T-cell (primary cell): ENCODE data around the gene SUN2. TPM values are rescaled to one million over a fixed set of nuclear protein-coding genes. Genes with fewer than 3 reads are reported as not detected.

Source experiments
- ATAC-seq, 4 experiments: fragments of 200-7000 bp in 3 of 4; fragments of 150-1000 bp in 1 of 4; cut with Tn5 transposase; replicated peaks in 1 of 4; 1 replicate in 3 of 4; 2 replicates in 1 of 4; pipeline ENCODE4 v1.10.0; 2021; ENCODE audit warnings: moderate library complexity in 3 of 4, mild to moderate bottlenecking in 2 of 4, moderate number of reproducible peaks in 1 of 4
- CTCF ChIA-PET, 2 donors: fragments of 300-600 bp; sonication (Branson Sonifier 250); formaldehyde crosslinking; loops; one replicate each; lab custom pipeline; 2022; ENCODE audit warnings: antibody characterized with exemption in 2 of 2; lab: Charles Lee
- POLR2A ChIA-PET, 2 donors: fragments of 300-600 bp; sonication (Branson Sonifier 250); formaldehyde crosslinking; loops; one replicate each; lab custom pipeline; 2022; ENCODE audit warnings: antibody characterized with exemption in 2 of 2; lab: Charles Lee
- DNase-seq, 35 experiments: peaks; one replicate each; pipeline versions ENCODE4 v3.0.0 to v3.0.0-alpha.2; 2013 to 2023
- H3K27ac ChIP-seq: one replicate; pipeline ENCODE4 v1.5.1; 2013; ENCODE audit warnings: low read length
- H3K27me3 ChIP-seq, 2 experiments: replicated peaks in 1 of 2; 1 replicate in 1 of 2; 2 replicates in 1 of 2; pipeline versions ENCODE4 v1.6.1 to v1.7.0; 2013; ENCODE audit warnings: low read length in 1 of 2, mixed read lengths in 1 of 2; ENCODE audit not compliant: control insufficient read depth in 2 of 2, insufficient read depth in 2 of 2; ENCODE audit errors: extremely low read depth in 1 of 2
- H3K36me3 ChIP-seq, 2 donors: 1 replicate in 1 of 2; 2 replicates in 1 of 2; pipeline versions ENCODE4 v1.6.1 to v1.7.0; 2013; ENCODE audit warnings: low read length in 1 of 2; ENCODE audit not compliant: control insufficient read depth in 2 of 2, insufficient read depth in 1 of 2; ENCODE audit errors: extremely low read depth in 1 of 2
- H3K4me1 ChIP-seq, 2 experiments: 1 replicate in 1 of 2; 2 replicates in 1 of 2; pipeline versions ENCODE4 v1.6.1 to v1.7.0; 2013; ENCODE audit warnings: low read length in 2 of 2, mixed read lengths in 1 of 2; ENCODE audit not compliant: insufficient read depth in 2 of 2, control insufficient read depth in 1 of 2; ENCODE audit errors: extremely low read depth in 1 of 2
- H3K4me3 ChIP-seq, 2 donors: 1 replicate in 1 of 2; 2 replicates in 1 of 2; pipeline versions ENCODE4 v1.5.1 to v1.7.0; 2013; ENCODE audit warnings: mild to moderate bottlenecking in 2 of 2, low read length in 1 of 2, moderate library complexity in 1 of 2; ENCODE audit not compliant: control insufficient read depth in 1 of 2; ENCODE audit errors: extremely low read depth in 1 of 2
- H3K9me3 ChIP-seq: 2 replicates; pipeline ENCODE4 v1.7.0; 2013
- H3K27ac Mint-ChIP-seq, 2 donors: one replicate each; pipeline ENCODE4 v1.8.0; 2020 to 2021; ENCODE audit warnings: mild to moderate bottlenecking in 2 of 2, mixed read lengths in 2 of 2
- H3K27me3 Mint-ChIP-seq, 2 donors: one replicate each; pipeline ENCODE4 v1.8.0; 2021 to 2022; ENCODE audit warnings: mixed read lengths in 2 of 2
- H3K36me3 Mint-ChIP-seq: one replicate; pipeline ENCODE4 v1.8.0; 2021; ENCODE audit warnings: mixed read lengths
- H3K4me1 Mint-ChIP-seq, 3 donors: one replicate each; pipeline ENCODE4 v1.8.0; 2020 to 2022; ENCODE audit warnings: mixed read lengths in 3 of 3, mild to moderate bottlenecking in 1 of 3
- H3K4me3 Mint-ChIP-seq, 3 donors: one replicate each; pipeline ENCODE4 v1.8.0; 2020 to 2022; ENCODE audit warnings: mild to moderate bottlenecking in 3 of 3, mixed read lengths in 3 of 3, moderate library complexity in 3 of 3
- H3K9me3 Mint-ChIP-seq, 3 donors: one replicate each; pipeline ENCODE4 v1.8.0; 2020 to 2022; ENCODE audit warnings: mixed read lengths in 3 of 3
- WGBS: methylation state at CpG from one replicate; pipeline ENCODE4 v1.1.5; 2013; ENCODE audit warnings: missing lambda C conversion rate; ENCODE audit not compliant: insufficient coverage; 5-methylcytosine and 5-hydroxymethylcytosine counted together
- total RNA-seq, 35 experiments: library from RNA in 6 of 35; stranded (reverse) in 6 of 35; fragments of 120-200 nt in 1 of 35; gene quantifications; one replicate each; pipeline versions ENCODE4 v1.2.1 to v1.2.4 and lab custom pipeline; 2013 to 2026

Gene SUN2
- total RNA-seq, 5 donors from 2014 or later (not counting 1 experiment from before 2014, with no cell fraction given): 526 to 1,075 (median 979) TPM

DNA sequence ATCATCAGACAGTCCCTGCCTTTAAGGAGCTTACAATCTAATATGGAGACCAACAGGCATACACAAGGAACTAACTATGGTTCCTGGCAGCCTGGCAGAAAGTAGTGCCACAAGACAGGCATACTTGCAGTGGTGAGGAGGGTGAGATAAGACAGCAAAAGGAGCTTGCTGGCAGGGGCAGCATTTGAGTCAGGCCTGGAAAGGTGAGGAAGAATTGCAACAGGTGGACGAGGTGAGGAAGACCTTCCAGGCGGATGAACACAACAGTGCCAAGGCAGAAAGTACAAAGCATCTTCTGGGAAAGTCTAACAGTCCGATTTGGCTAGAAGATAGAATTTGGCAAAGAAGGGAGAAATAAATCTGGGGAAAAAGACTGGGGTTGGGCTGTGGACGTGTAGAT lies 33.8 kb upstream of the SUN2 start:
- CTCF ChIA-PET: no interaction called here

DNA sequence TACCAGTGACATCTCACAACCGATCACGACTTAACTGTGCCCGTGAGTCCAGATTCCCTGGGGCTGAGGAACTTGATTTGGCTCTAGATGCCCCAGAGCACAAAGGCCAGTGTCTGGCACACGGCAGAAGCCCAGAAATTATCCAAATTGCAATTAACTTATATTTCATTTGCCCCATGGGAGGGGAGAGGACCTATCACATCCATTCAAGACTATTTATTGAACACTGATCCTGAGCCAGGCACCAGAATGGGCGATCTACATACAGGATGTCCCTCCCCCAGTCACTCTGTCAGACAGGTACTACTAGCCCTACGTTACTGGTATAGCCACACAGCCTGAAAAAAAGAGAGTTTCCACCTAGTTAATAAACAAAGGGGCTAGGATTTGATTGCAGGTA lies 33.0 kb upstream of the SUN2 start:
- no peak overlapping the region for H3K27ac Mint-ChIP-seq
- Histone ChIP-seq H3K4me3 (no peak overlapping the region), H3K27me3 (no peaks in the 10 kb centered on the region), H3K36me3 (peaks cover 4 to 13% of the 10 kb centered on the region in 2 donors), H3K4me1 (peaks cover 6 to 9% of the 10 kb centered on the region in 2 experiments), H3K9me3 (no peaks in the 10 kb centered on the region), H3K27ac (no peak overlapping the region)
- H3K4me1 Mint-ChIP-seq: peaks cover 7 to 14% (median 9%) of the 10 kb centered on the region in 3 donors
- ChIA-PET CTCF (no interaction called here), POLR2A (no interaction called here)
- peaks cover 3% of the 10 kb centered on the region for H3K36me3 Mint-ChIP-seq
- no peak overlapping the region for H3K4me3 Mint-ChIP-seq
- H3K27me3 Mint-ChIP-seq: no peaks in the 10 kb centered on the region
- 100% methylated on average over 1 of the region's 6 CpGs for WGBS
- H3K9me3 Mint-ChIP-seq: no peaks in the 10 kb centered on the region
- DNase-seq: no peak
- no peak for ATAC-seq

More for the DNA sequence above, 33.8 kb upstream of the SUN2 start:
- POLR2A ChIA-PET: no interaction called here
- Mint-ChIP-seq H3K9me3 (no peaks in the 10 kb centered on the region), H3K4me1 (peaks cover 8 to 19% (median 14%) of the 10 kb centered on the region in 3 donors), H3K4me3 (no peak overlapping the region), H3K27ac (no peak overlapping the region), H3K36me3 (peaks cover 3% of the 10 kb centered on the region), H3K27me3 (no peaks in the 10 kb centered on the region)
- H3K9me3 ChIP-seq: no peaks in the 10 kb centered on the region
- no peaks in the 10 kb centered on the region for H3K27me3 ChIP-seq
- ATAC-seq (no peak), DNase-seq (no peak)
- H3K36me3 ChIP-seq: peaks cover 4 to 13% of the 10 kb centered on the region in 2 donors
- peaks cover 6 to 14% of the 10 kb centered on the region in 2 experiments for H3K4me1 ChIP-seq
- 86% methylated on average over 4 of the region's 4 CpGs for WGBS
- no peak overlapping the region for H3K27ac ChIP-seq
- H3K4me3 ChIP-seq: no peak overlapping the region

DNA sequence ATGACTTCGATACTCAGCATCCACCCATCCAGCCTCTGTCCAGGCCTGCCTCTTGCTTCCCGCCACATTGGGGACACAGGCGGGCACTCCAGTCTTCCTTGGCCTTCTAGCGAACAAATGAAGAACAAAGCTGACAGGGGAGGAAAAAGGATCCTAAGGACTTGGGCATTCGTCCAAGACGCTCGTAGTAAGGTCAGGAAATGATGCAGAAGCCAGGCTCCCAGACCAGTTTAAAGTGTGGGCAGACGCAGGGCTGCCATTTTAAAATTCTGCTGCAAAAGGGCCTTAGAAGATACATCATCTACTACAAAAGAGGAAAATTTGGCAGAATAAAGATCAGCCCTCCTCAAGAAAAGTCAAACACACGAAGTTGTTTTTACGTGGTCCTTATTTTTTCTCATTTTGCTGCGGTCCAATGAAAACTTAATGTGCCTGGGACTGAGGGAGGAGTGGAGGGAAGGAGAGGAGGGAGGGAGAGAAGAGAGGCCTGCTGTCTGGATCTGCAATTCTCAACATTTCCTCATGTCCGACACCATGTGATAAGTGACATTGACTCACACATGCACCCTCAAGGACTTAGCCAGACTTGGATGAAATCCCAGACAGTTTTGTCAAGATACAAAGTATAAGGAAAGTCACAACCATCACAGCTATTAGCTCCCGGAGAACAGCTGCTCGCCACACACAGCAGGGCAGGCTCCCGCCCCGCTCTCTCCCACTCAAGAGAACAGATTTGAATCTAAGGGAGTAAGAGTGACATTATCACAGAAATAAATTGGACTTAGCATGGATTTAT lies 32.4 kb upstream of the SUN2 start:
- no peaks in the 10 kb centered on the region for H3K27me3 Mint-ChIP-seq
- peaks cover 3% of the 10 kb centered on the region for H3K36me3 Mint-ChIP-seq
- no peak overlapping the region for H3K27ac ChIP-seq
- H3K4me1 ChIP-seq: peaks cover 3 to 4% of the 10 kb centered on the region in 2 experiments
- no peak overlapping the region for H3K4me3 Mint-ChIP-seq
- ChIA-PET CTCF (no interaction called here), POLR2A (no interaction called here)
- 90% methylated on average over 3 of the region's 16 CpGs for WGBS
- peaks cover 6 to 17% (median 12%) of the 10 kb centered on the region in 3 donors for H3K4me1 Mint-ChIP-seq
- H3K27me3 ChIP-seq: no peaks in the 10 kb centered on the region
- no peaks in the 10 kb centered on the region for H3K9me3 Mint-ChIP-seq
- ATAC-seq (no peak), DNase-seq (no peak)
- peaks cover 7 to 13% of the 10 kb centered on the region in 2 donors for H3K36me3 ChIP-seq
- no peak overlapping the region for H3K27ac Mint-ChIP-seq
- H3K9me3 ChIP-seq: no peaks in the 10 kb centered on the region
- H3K4me3 ChIP-seq: no peak overlapping the region

DNA sequence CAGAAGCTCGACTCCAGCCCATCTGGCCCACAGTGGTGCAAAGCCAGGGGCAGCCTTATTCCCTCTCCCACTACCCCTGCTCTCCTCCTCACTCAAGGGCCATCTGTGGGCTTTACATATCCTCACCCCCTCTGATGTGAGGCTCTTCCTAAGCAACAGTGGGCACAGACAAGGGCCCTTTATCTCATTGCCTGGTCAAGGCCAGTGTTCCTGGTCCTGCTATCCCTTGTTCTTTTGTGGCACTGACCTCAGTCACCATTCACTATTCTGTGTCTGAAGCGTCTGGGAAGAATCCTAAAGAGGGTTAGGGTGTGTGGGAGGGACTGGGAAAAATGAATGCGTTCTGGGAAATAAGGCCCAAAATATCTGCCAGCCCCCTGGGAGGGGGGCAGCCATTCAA lies 30.8 kb upstream of the SUN2 start:
- Mint-ChIP-seq H3K27me3 (no peaks in the 10 kb centered on the region), H3K27ac (no peak overlapping the region), H3K36me3 (peaks cover 10% of the 10 kb centered on the region), H3K9me3 (no peaks in the 10 kb centered on the region), H3K4me1 (peaks cover 12 to 22% (median 18%) of the 10 kb centered on the region in 3 donors), H3K4me3 (no peak overlapping the region)
- no peak for ATAC-seq
- POLR2A ChIA-PET: no interaction called here
- Histone ChIP-seq H3K36me3 (peaks cover 13% of the 10 kb centered on the region in 2 donors), H3K4me1 (peaks cover 0 to 6% of the 10 kb centered on the region in 2 experiments), H3K9me3 (no peaks in the 10 kb centered on the region), H3K4me3 (no peak overlapping the region), H3K27me3 (no peaks in the 10 kb centered on the region), H3K27ac (no peak overlapping the region)
- 100% methylated on average over 1 of the region's 3 CpGs for WGBS
- CTCF ChIA-PET: no interaction called here
- no peak for DNase-seq

DNA sequence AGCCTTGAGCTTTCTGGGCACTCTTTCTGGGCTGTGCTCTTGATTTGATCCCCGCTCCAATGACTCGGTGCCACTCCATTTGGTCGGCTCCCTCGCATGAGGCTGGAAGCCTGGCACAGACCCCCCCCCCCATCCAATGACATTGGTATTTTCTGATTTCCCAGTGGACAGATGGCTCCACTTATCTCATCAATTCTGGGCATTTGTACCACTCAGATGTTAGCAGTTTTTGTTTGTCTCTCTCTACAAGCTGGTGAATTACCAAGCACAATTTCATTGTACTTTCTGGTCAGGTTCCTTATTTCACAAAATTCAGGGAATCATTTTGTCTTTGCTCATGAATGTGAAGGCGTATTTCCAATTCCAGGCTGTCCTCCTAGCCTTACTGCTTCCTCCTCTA lies 29.1 kb upstream of the SUN2 start:
- H3K27ac Mint-ChIP-seq: no peak overlapping the region
- no peak for DNase-seq
- CTCF ChIA-PET: no interaction called here

DNA sequence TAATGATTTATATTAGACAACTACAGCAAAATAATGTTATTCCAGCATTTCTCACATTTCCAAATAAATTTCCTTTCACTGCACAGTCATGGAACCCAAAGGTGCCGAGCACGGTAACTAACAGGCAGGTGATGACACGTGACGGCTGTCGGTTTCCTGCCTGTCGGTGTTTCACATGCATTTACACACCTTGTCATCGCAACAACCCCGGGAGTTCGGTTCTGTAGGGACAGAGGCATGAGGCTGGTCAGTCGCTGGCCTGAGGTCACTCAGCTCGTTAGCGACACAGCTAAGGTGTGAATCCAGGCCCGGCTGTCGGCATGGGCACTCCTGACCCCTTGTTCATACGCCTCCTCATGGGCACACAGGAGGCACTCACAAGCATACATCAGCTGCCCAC lies 28.2 kb upstream of the SUN2 start:
- Mint-ChIP-seq H3K9me3 (no peaks in the 10 kb centered on the region), H3K4me1 (peaks cover 12 to 22% (median 18%) of the 10 kb centered on the region in 3 donors), H3K36me3 (peaks cover 28% of the 10 kb centered on the region), H3K27me3 (no peaks in the 10 kb centered on the region), H3K27ac (no peak overlapping the region), H3K4me3 (no peak overlapping the region)
- H3K4me1 ChIP-seq: peaks cover 0 to 6% of the 10 kb centered on the region in 2 experiments
- DNase-seq (no peak), ATAC-seq (no peak)
- H3K4me3 ChIP-seq: no peak overlapping the region
- WGBS: 95% methylated on average over 14 of the region's 15 CpGs
- no peak overlapping the region for H3K27ac ChIP-seq
- ChIA-PET CTCF (no interaction called here), POLR2A (interaction anchor here in 1 of 2 donors (0.7 kb wide), 1 partner anchor 49 kb away, joined by 7 read pairs; no protein-coding TSS in a partner anchor)
- peaks cover 5 to 19% of the 10 kb centered on the region in 2 donors for H3K36me3 ChIP-seq
- no peaks in the 10 kb centered on the region for H3K9me3 ChIP-seq
- H3K27me3 ChIP-seq: no peaks in the 10 kb centered on the region

More for the DNA sequence above, 29.1 kb upstream of the SUN2 start:
- Histone ChIP-seq H3K4me3 (no peak overlapping the region), H3K36me3 (peaks cover 5 to 17% of the 10 kb centered on the region in 2 donors), H3K27ac (no peak overlapping the region), H3K9me3 (no peaks in the 10 kb centered on the region), H3K27me3 (no peaks in the 10 kb centered on the region), H3K4me1 (peaks cover 0 to 6% of the 10 kb centered on the region in 2 experiments)
- Mint-ChIP-seq H3K27me3 (no peaks in the 10 kb centered on the region), H3K4me3 (no peak overlapping the region), H3K4me1 (peaks cover 12 to 22% (median 18%) of the 10 kb centered on the region in 3 donors), H3K36me3 (peaks cover 21% of the 10 kb centered on the region), H3K9me3 (no peaks in the 10 kb centered on the region)
- no peak for ATAC-seq
- 98% methylated on average over 4 of the region's 5 CpGs for WGBS
- POLR2A ChIA-PET: interaction anchor here in 1 of 2 donors (0.7 kb wide), 1 partner anchor 50 kb away, joined by 7 read pairs; no protein-coding TSS in a partner anchor
